Activated T-helper 9 cell treated with anti-CD3 and anti-CD28 coated beads, Interleukin-2, amount 50 U/mL, for 16 hours (primary cell): ENCODE results near the gene OCEL1.
A peak's percentile ranks its signal among the peaks of the same experiment; 100 is the strongest.

Source experiments
- DNase-seq: peaks from one replicate; pipeline ENCODE4 v3.0.0-alpha.2; 2020; ENCODE audit warnings: low read depth

OCEL1 gene

GRCh38 chr19:17210296-17210695 is 15.7 kb upstream of the OCEL1 start:
- no peak for DNase-seq

- DNase-seq: no peak
Observed at GRCh38 chr19:17211547-17212446, 14.2 kb upstream of the OCEL1 start.

GRCh38 chr19:17213334-17213733 is 12.7 kb upstream of the OCEL1 start:
- no peak for DNase-seq

- DNase-seq: no peak
Observed at GRCh38 chr19:17214508-17215126, 11.4 kb upstream of the OCEL1 start.

GRCh38 chr19:17215127-17215971 is 10.7 kb upstream of the OCEL1 start, which contains the start of gene USE1:
USE1 (plus strand) TSS chr19:17215357; CDS start chr19:17215406, 49 bp downstream.
- peak; percentile 80 for DNase-seq

GRCh38 chr19:17216058-17216670 is 9.9 kb upstream of the OCEL1 start:
- no peak for DNase-seq

GRCh38 chr19:17219286-17219685 is 6.7 kb upstream of the OCEL1 start:
- no peak for DNase-seq

- DNase-seq: no peak
Observed at GRCh38 chr19:17220207-17220758, 5.7 kb upstream of the OCEL1 start.

GRCh38 chr19:17225053-17225452 is 973 bp upstream of the OCEL1 start:
- DNase-seq: no peak

GRCh38 chr19:17227798-17228367 is 1.9 kb downstream of the OCEL1 start:
- DNase-seq: no peak

GRCh38 chr19:17229890-17230289 is 3.9 kb downstream of the OCEL1 start:
- DNase-seq: no peak

GRCh38 chr19:17232258-17232657 is 6.2 kb downstream of the OCEL1 start:
- DNase-seq: no peak

GRCh38 chr19:17234911-17235299 is 8.9 kb downstream of the OCEL1 start:
- peak; percentile 51 for DNase-seq

GRCh38 chr19:17235300-17235970 is 9.4 kb downstream of the OCEL1 start:
- DNase-seq: peak; percentile 64

- DNase-seq: no peak
Observed at GRCh38 chr19:17235971-17236777, 10.1 kb downstream of the OCEL1 start.

- DNase-seq: no peak
Observed at GRCh38 chr19:17236811-17237543, 11.0 kb downstream of the OCEL1 start.

- DNase-seq: no peak
Observed at GRCh38 chr19:17237747-17238706, 12.0 kb downstream of the OCEL1 start.
